ENCODE measurements around the gene TNFRSF21. TPM values are rescaled to one million over a fixed set of nuclear protein-coding genes. Genes with fewer than 3 reads are reported as not detected.

TNFRSF21 gene
- total and polyA plus RNA-seq, 8 donors = 14.8 to 55.8 (median 18.1) TPM

- ATAC-seq = no peak
- TF ChIP-seq, protein P1, sequence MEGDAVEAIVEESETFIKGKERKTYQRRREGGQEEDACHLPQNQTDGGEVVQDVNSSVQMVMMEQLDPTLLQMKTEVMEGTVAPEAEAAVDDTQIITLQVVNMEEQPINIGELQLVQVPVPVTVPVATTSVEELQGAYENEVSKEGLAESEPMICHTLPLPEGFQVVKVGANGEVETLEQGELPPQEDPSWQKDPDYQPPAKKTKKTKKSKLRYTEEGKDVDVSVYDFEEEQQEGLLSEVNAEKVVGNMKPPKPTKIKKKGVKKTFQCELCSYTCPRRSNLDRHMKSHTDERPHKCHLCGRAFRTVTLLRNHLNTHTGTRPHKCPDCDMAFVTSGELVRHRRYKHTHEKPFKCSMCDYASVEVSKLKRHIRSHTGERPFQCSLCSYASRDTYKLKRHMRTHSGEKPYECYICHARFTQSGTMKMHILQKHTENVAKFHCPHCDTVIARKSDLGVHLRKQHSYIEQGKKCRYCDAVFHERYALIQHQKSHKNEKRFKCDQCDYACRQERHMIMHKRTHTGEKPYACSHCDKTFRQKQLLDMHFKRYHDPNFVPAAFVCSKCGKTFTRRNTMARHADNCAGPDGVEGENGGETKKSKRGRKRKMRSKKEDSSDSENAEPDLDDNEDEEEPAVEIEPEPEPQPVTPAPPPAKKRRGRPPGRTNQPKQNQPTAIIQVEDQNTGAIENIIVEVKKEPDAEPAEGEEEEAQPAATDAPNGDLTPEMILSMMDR (IDR thresholded peaks at IDR 0.05) = no peak
- intact Hi-C loops (cut with DNase I) = no loop called here
- H3K27ac ChIP-seq = no peak overlapping the region
- no peaks in the 10 kb centered on the region for H3K27me3 ChIP-seq
- H3K4me1 ChIP-seq = peaks cover 0 to 25% of the 10 kb centered on the region in 2 donors
- no peak overlapping the region for H3K4me3 ChIP-seq
- H3K9me3 ChIP-seq = no peaks in the 10 kb centered on the region
- no peak for DNase-seq
- no peaks in the 10 kb centered on the region for H3K36me3 ChIP-seq
Measured at GRCh38 chr6:47239546-47239945, 70.2 kb downstream of the TNFRSF21 start.

DNA sequence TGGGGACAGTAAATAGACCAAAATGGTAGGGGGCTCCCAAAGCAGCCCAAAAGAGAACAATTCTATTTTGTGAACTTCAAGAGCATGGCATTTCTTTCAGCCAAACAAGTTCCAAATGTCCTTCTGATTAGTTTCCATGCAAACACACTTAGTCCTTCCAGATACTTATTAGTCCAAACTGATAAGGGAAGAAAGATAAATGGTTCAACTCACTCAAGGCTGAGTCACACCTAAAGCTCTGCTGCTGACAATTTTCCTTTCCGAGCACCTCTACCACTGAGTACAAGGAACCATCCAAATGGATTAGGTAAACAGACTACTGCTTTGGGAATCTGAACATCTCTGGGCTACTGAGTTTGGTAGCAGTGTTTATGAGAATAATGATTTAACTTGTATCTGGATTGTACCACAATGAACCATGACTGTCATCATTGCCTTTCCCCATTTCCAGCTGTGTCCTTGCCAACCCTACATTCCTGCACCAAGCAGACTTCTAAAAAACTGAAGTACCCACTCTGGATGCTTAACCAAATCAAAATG is 71.2 kb downstream of the TNFRSF21 start:
- H3K4me1 ChIP-seq = peaks cover 0 to 25% of the 10 kb centered on the region in 2 donors
- no peak overlapping the region for H3K4me3 ChIP-seq
- H3K27me3 ChIP-seq = no peaks in the 10 kb centered on the region
- H3K9me3 ChIP-seq = no peaks in the 10 kb centered on the region
- no peak overlapping the region for H3K27ac ChIP-seq
- H3K36me3 ChIP-seq = no peaks in the 10 kb centered on the region
- TF ChIP-seq, protein P1 (IDR thresholded peaks at IDR 0.05) = no peak
- intact Hi-C loops (cut with DNase I) = no loop called here
- DNase-seq = no peak
- ATAC-seq = no peak

DNA sequence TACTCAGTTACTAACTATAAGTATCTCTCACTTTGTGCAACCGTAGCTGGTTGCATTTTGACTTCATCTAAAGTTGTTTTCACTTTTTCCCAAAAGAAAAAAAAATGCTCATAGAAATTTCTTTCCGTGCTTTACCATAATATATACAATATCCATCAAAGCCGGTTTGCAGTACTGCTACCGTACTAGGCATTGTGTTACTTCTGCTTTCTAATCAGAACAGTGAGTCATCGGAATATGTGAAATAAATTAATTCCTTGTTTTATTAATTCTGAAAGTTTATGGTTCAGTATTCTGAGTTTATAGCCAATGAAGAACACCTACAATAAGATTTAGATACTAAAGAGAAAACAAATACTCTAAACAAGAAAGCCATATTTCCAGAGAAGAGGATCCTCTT is 72.5 kb downstream of the TNFRSF21 start:
- Histone ChIP-seq H3K9me3 (no peaks in the 10 kb centered on the region), H3K27me3 (no peaks in the 10 kb centered on the region), H3K4me1 (peaks cover 0 to 18% of the 10 kb centered on the region in 2 donors), H3K36me3 (no peaks in the 10 kb centered on the region), H3K4me3 (no peak overlapping the region), H3K27ac (no peak overlapping the region)
- no peak for DNase-seq
- intact Hi-C loops (cut with DNase I) = no loop called here
- no peak for ATAC-seq
- TF ChIP-seq, protein P1 (IDR thresholded peaks at IDR 0.05) = no peak

- intact Hi-C loops (cut with DNase I) = no loop called here
- ATAC-seq = peak; percentile 51
Measured at GRCh38 chr6:47235964-47236760, 73.5 kb downstream of the TNFRSF21 start.

GRCh38 chr6:47235421-47235820 is 74.3 kb downstream of the TNFRSF21 start:
- no peak for ATAC-seq
- peaks cover 0 to 18% of the 10 kb centered on the region in 2 donors for H3K4me1 ChIP-seq
- H3K27me3 ChIP-seq = no peaks in the 10 kb centered on the region
- H3K36me3 ChIP-seq = no peaks in the 10 kb centered on the region
- TF ChIP-seq, protein P1 (IDR thresholded peaks at IDR 0.05) = no peak
- no peak overlapping the region for H3K27ac ChIP-seq
- no peak for DNase-seq
- intact Hi-C loops (cut with DNase I) = no loop called here
- H3K9me3 ChIP-seq = no peaks in the 10 kb centered on the region
- no peak overlapping the region for H3K4me3 ChIP-seq

More at GRCh38 chr6:47235964-47236760, 73.5 kb downstream of the TNFRSF21 start:
- TF ChIP-seq, protein P1 (IDR thresholded peaks at IDR 0.05) = no peak
- no peak for DNase-seq
- Histone ChIP-seq H3K27me3 (no peaks in the 10 kb centered on the region), H3K4me1 (peaks cover 0 to 11% of the 10 kb centered on the region in 2 donors), H3K27ac (no peak overlapping the region), H3K4me3 (no peak overlapping the region), H3K36me3 (no peaks in the 10 kb centered on the region), H3K9me3 (no peaks in the 10 kb centered on the region)

Data from left lung (tissue), 10 donors.